NOMO-1 treated with dmso at 0.1 percent for 144 hours (cell line): ENCODE measurements around the gene VPS41.
"Not testable (repeated sequence)": the region's sequence is repeated elsewhere in the genome, so short reads cannot be mapped to it uniquely, and the experiment has no call there.

Experiments used
- DNase-seq: peaks from one replicate; lab custom pipeline; 2025; ENCODE audit not compliant: unreplicated experiment; lab: John Stamatoyannopoulos, UW

The VPS41 gene

DNA sequence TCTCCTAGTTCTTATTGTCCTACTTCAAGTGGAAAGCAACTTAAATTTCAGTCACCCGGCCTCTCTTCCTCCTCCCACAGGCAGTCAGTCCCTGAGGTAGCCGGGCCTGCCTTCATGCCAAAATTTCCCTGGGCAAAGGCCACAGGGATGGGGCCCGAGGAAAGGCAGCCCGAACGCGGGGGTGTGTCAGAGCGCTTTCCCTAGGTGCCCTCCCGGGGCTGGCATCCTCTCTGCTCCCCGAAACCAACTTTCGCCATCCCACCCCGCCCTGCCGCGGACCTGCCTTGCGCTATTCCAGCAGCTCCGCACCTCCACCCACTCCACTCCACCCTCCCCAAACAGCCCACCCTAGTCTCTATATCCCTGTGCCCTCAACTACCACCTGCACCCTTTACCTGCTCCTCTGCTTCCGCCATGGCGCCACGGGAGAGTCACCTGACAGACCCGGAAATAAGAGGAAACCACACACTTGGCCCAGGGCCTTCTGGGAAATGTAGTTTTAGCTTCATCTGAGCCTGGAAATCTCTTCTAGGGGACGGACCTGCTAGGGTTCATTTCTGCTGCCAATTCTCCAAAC is at the start of gene VPS41:
Gene VPS41 (minus strand): TSS at position 433 of the 577 bp plus-strand sequence. CDS start 17 bp downstream, at position 416.
- peak; percentile 76 for DNase-seq

DNA sequence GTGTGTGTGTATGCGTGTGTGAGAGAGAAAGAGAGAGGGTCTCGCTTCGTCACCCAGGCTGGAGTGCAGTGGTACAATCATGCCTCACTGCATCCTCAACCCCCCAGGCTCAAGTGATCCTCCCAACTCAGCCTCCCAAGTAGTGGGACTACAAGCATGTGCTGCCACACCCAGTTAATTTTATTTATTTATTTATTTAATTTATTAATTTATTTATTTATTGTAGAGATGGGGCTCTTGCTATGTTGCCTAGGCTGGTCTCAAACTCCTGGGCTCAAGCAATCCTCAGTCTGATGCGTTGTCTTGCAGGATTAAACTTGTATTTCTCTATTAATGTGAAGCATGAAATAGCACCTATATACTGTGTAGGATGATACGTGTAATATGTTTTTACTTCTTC is 46.9 kb upstream of the VPS41 start:
- no peak for DNase-seq

GRCh38 chr7:38953971-38954370 is 45.0 kb upstream of the VPS41 start:
- DNase-seq: no peak

DNA sequence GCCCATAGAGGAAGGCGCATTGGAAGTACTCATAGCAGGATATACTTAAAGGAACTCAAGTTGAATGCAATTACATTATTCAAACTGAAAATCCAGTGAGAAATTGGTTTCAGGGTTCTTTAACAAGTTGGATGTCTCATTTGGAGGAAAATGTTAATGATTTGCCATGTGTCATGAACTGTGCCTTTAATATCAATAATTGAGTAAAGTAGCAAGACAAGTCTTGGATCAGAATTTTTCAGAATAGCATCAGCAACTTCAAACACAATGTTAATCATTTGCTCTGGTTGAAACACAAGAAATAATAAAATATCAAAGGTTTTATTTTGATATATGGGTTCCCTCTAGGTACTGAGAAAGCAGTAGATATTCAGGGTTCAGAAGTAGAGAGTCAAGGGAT is 44.2 kb upstream of the VPS41 start:
- no peak for DNase-seq

GRCh38 chr7:38951213-38951612 is 42.2 kb upstream of the VPS41 start:
- no peak for DNase-seq

DNA sequence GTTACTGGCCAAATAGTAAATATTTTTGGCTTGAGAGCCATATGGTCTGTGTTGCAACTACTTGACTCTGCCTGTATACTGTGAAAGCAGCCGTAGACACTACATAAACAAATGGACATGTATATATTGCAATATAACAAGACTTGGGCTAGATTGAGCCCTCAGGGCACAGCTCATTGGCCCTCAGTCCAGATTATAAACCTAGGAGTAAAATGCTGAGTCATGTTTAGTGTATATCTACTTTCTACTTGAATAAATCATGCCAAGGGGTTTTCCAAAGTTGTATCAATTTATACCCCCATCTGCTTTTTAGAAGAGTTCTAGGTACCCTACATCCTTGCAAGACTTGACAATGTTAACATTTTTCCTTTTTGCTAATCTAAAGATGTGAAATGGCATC is 41.3 kb upstream of the VPS41 start:
- no peak for DNase-seq

GRCh38 chr7:38947541-38947940 is 38.5 kb upstream of the VPS41 start:
- DNase-seq: not testable (repeated sequence)

GRCh38 chr7:38942431-38943051 is 33.5 kb upstream of the VPS41 start:
- DNase-seq: no peak

- no peak for DNase-seq
Observed at GRCh38 chr7:38940774-38941173, 31.8 kb upstream of the VPS41 start.

DNA sequence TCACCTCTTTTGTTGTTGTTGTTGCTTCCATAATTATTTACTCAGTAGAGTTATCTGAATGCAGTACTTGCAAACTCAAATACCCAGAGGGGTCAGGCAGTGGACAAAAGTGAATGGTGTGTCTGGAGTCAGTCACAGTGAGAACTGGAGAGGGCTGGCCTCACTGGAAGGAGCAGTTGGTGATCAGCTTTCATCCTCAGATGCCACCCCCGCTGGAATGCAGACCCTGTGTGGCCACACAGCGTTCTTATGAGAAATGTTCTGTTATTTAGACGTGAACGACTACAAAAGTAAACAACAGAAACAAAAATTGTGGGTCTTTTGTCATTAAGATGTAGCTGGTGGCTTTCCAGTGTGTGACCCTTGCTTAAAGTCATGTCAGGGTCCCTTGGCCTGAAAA is 29.6 kb upstream of the VPS41 start:
- no peak for DNase-seq

GRCh38 chr7:38938001-38938485 is 29.1 kb upstream of the VPS41 start:
- no peak for DNase-seq

- no peak for DNase-seq
Observed at GRCh38 chr7:38936641-38937040, 27.6 kb upstream of the VPS41 start.

DNA sequence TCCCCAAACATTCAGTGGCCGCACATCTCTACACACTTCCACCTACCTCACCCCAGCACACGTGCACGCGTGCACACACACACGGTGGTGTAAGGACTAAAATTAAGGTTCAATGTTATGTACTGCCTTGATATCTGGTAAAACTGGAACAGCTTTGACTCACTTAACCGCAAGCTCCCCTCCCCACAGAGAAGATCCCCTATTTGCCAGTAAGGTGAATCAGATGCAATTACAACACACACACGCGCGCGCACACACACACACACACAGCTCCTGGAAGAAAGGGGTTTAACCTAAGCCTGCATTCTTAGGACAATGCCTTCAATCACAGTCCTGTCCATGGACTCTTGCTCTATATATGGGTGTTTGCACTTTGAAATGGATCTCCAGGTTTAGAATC is 25.5 kb upstream of the VPS41 start:
- DNase-seq: no peak

- DNase-seq: no peak
Observed at GRCh38 chr7:38934051-38934450, 25.1 kb upstream of the VPS41 start.

DNA sequence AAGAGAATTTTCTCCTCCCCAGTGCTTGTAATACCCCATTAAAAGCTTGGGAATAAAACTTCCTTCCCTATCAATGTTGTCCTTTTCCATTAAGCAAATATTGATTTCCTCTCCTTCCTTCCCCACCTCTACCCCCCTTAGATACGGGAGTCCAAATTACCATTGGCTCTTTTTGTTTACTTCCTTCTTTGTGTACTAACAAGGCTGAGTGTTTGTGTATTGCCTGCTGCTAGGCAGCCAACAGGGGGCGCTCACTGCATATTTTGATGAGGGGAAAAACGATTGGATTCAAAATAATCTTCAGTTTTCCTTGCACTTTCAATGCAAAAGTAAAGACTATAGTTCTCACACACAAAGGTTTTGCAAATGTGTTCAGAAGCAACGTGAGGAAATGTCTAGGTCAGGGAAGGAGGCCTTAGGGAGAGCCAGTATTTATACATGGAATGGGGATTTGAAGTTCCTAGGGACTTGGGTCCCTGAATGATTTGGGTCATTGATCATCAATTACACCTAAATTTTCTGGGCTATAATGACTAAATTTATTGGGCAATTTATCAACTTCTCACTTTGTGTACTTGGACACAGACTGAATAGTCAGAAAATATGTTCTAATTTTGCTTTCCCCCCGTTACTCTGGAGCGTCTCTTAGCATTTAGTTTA is 23.6 kb upstream of the VPS41 start:
- DNase-seq: no peak

DNA sequence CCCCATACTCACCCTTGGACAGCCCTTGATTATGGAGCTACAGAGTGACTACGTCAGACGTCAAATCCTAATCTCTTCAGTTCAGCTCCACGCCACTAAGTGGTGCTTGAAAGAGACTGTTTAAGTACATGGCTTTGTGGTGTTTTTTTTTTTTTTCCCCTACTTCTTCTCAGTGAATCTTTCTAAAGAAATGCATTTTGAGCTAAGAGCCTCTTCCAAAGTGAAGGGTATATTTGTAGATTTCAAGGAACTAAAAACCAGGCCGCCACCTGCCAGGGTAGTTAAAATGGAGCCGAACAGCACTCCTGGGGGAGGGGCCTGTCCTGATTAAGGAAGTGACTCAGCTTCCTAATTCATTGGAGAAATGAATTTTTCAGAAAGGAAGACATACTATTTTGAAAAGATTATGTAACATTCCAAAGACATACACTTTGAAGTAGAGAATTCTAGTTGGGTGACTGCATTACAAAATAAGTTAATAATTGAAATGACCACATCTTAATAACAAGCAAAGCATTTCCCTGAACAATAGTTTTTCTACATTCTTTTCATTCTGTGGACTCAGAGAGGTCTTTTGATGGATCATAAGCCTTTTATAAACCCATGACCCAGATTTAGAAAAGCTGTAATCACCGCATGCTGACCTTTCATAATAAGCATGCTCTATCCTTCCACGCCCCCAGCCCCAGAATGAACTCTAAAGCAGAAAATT is 20.6 kb upstream of the VPS41 start:
- DNase-seq: no peak

GRCh38 chr7:38928506-38928905 is 19.5 kb upstream of the VPS41 start:
- DNase-seq: no peak

DNA sequence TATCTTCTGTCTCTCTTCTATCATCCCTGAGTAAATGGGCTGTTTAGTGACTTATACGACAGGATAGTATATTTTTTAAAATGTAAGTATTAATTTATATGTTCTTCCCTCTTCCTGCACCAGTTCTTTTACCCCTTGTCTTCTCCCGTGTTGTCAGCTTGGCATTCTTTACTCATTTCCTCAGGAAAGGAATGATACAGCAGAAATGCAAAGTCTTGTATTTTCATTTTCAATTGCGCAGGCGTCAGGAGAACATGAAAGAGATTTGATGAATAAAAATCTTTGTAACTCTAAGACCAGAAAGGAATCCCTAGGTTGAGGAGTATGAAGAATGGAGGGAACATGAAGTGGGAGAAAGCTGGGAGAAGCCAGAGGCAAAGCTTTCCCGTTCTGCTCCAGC is 18.8 kb upstream of the VPS41 start:
- no peak for DNase-seq

GRCh38 chr7:38920731-38921130 is 11.7 kb upstream of the VPS41 start:
- no peak for DNase-seq

GRCh38 chr7:38916396-38916795 is 7.4 kb upstream of the VPS41 start:
- DNase-seq: no peak

DNA sequence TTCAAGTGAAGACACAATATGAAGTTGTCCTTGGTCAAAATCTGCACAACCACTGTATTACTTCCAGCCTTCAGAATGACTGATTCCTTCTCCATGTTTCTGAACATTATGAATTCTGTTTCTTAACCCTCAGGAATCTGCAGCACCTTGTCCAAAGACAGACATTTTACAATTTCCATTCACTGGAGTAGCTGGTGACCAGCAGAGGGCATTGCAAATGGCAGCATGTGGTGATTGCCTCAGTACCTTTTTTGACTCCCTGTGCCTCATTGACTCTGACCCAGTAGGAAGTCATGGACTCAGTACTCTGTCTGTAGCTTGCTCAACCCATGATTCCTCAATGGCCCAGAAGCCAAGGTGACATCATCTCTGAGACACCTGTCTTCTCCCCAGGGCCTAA is 879 bp upstream of the VPS41 start:
- DNase-seq: no peak

DNA sequence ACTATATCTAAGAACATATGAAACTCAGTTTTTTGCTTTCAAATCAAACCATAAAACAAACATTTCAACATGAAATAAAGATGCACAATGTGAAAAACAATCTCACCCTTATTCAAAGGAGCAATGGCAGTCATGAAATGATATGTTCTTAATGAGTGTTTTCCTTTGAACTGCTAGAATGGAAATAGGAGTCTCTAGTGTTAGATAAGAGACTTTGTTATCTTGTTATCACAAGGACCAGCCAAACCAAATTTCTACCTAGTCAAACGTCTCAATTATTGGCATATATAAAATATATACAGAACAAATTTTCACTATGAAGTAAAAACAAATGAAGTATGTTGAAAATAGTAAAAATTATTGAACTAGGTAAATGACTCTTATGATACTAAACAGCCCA is 1.2 kb downstream of the VPS41 start:
- DNase-seq: no peak
